Sigmoid colon (tissue), 4 donors: ENCODE data around the gene ARMC2.

Source experiments
- POLR2AphosphoS5 ChIP-seq, 4 donors: sonication (generic); formaldehyde crosslinking; IDR thresholded peaks; one replicate each; pipeline ENCODE4 v1.6.1; 2017; ENCODE audit warnings: antibody characterized with exemption in 4 of 4
- TF ChIP-seq, protein P1 (sequence below), 4 experiments: fragments of 450-650 bp in 3 of 4; fragments of 200-600 bp in 1 of 4; IDR thresholded peaks; one replicate each; pipeline ENCODE4 v1.5.1; 2016 to 2019; ENCODE audit warnings: antibody characterized with exemption in 4 of 4, mild to moderate bottlenecking in 3 of 4, moderate library complexity in 2 of 4

DNA sequence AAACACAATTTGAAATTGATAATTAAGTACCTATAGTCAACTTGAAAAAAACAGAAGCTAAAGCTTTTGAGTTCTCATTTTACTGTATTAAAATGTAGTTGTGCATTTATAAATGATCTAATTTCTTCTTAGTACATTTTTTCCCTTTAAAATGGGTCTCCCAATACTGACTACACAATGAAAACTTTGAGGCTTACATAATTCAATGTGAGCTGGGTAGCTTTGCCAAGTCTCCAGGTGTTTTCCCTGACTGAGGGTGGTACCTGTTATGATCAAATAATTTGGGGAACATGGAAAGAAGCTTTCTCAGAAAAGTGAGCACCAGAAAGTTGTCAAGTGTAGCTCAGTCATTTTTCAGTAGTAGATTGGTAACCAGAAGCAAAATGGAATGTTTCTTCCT is 74.3 kb downstream of the ARMC2 start:
- TF ChIP-seq POLR2AphosphoS5 (IDR thresholded peaks at IDR 0.05): no peak
- TF ChIP-seq, protein P1, sequence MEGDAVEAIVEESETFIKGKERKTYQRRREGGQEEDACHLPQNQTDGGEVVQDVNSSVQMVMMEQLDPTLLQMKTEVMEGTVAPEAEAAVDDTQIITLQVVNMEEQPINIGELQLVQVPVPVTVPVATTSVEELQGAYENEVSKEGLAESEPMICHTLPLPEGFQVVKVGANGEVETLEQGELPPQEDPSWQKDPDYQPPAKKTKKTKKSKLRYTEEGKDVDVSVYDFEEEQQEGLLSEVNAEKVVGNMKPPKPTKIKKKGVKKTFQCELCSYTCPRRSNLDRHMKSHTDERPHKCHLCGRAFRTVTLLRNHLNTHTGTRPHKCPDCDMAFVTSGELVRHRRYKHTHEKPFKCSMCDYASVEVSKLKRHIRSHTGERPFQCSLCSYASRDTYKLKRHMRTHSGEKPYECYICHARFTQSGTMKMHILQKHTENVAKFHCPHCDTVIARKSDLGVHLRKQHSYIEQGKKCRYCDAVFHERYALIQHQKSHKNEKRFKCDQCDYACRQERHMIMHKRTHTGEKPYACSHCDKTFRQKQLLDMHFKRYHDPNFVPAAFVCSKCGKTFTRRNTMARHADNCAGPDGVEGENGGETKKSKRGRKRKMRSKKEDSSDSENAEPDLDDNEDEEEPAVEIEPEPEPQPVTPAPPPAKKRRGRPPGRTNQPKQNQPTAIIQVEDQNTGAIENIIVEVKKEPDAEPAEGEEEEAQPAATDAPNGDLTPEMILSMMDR (IDR thresholded peaks at IDR 0.05): no peak
